Panc1 (cell line): Measurements from ENCODE around the gene SYDE2. TPM values are rescaled to one million over a fixed set of nuclear protein-coding genes. Genes with fewer than 3 reads are reported as not detected.

Source experiments
- ATAC-seq: fragments of 200-7000 bp; cut with Tn5 transposase; 2 replicates; pipeline ENCODE4 v1.9.1; 2020; ENCODE audit warnings: mild to moderate bottlenecking, moderate library complexity
- BruUV-seq: library from RNA; stranded (reverse); fragments of 400-500 nt; replicated peaks from 2 replicates; lab custom pipeline; 2021; lab: Mats Ljungman, UMichigan
- CTCF ChIA-PET: fragments of 300-600 bp; sonication (Branson Sonifier 250); formaldehyde crosslinking; loops from one replicate; lab custom pipeline; 2022; ENCODE audit warnings: antibody characterized with exemption; lab: Charles Lee
- POLR2A ChIA-PET: fragments of 300-600 bp; sonication (Branson Sonifier 250); formaldehyde crosslinking; loops from one replicate; lab custom pipeline; 2022; ENCODE audit warnings: antibody characterized with exemption; lab: Charles Lee
- DNase-seq: peaks from one replicate; pipeline ENCODE4 v3.0.0-alpha.2; 2010; ENCODE audit warnings: low read depth, low spot score
- H3K27ac ChIP-seq: 2 replicates; pipeline ENCODE4 v1.5.1; 2011; ENCODE audit warnings: mild to moderate bottlenecking, low read length, inconsistent platforms
- H3K27me3 ChIP-seq: fragments of 200-500 bp; sonication (Bioruptor generic); 2 replicates; pipeline ENCODE4 v1.6.0; 2014; ENCODE audit warnings: low read length, inconsistent platforms; ENCODE audit not compliant: control insufficient read depth, insufficient read depth
- H3K36me3 ChIP-seq: fragments of 200-500 bp; sonication (Bioruptor generic); 2 replicates; pipeline ENCODE4 v1.5.1; 2014; ENCODE audit warnings: inconsistent platforms, mild to moderate bottlenecking, low read length, moderate library complexity; ENCODE audit not compliant: control insufficient read depth, insufficient read depth
- H3K4me1 ChIP-seq: 2 replicates; pipeline ENCODE4 v1.5.1; 2011; ENCODE audit warnings: inconsistent platforms, mild to moderate bottlenecking, low read length, moderate library complexity; ENCODE audit not compliant: control insufficient read depth, insufficient read depth
- H3K4me3 ChIP-seq, 2 experiments: 2 replicates each; pipeline ENCODE4 v1.5.1; 2011 to 2012; ENCODE audit warnings: low read depth in 2 of 2, low read length in 2 of 2, mild to moderate bottlenecking in 2 of 2, inconsistent platforms in 1 of 2, moderate library complexity in 1 of 2
- H3K9me3 ChIP-seq: fragments of 200-500 bp; sonication (Bioruptor generic); 2 replicates; pipeline ENCODE4 v1.5.1; 2014; ENCODE audit warnings: low read depth, mild to moderate bottlenecking, inconsistent platforms, low read length, moderate library complexity; ENCODE audit not compliant: control insufficient read depth, insufficient read depth
- POLR2AphosphoS5 ChIP-seq: IDR thresholded peaks from 2 replicates; pipeline ENCODE4 v1.6.1; 2012; ENCODE audit warnings: mild to moderate bottlenecking, low read depth, low read length, moderate library complexity
- SIN3A ChIP-seq: IDR thresholded peaks from 2 replicates; pipeline ENCODE4 v1.6.1; 2012; ENCODE audit warnings: low read depth, mild to moderate bottlenecking, low read length, moderate library complexity, borderline replicate concordance; ENCODE audit not compliant: insufficient read depth
- TCF7L2 ChIP-seq: IDR thresholded peaks from 2 replicates; pipeline ENCODE4 v1.6.1; 2011; ENCODE audit warnings: mild to moderate bottlenecking, low read depth, low read length, inconsistent platforms
- in situ Hi-C: cut with HindIII; loops from 2 replicates; pipeline ENCODE4 v1.10.0; 2016; ENCODE audit warnings: low sequenced_read_pairs, low pct_unique_long_range_greater_than_20kb
- intact Hi-C: fragments of 100-400 bp; cut with micrococcal nuclease; formaldehyde crosslinking; loops from one replicate; pipeline ENCODE4 v1.10.0; 2022; ENCODE audit not compliant: unreplicated experiment
- total RNA-seq: library from RNA; stranded (reverse); gene quantifications from one replicate; pipeline ENCODE4 v1.2.1, GENCODE V29; 2021; ENCODE audit not compliant: unreplicated experiment
- TF ChIP-seq, protein P1 (sequence below), 2 experiments: IDR thresholded peaks; 2 replicates each; pipeline ENCODE4 v1.6.1; 2011 to 2012; ENCODE audit warnings: low read depth in 2 of 2, control low read depth in 1 of 2, low read length in 1 of 2, mild to moderate bottlenecking in 1 of 2, moderate library complexity in 1 of 2; ENCODE audit not compliant: insufficient read depth in 1 of 2
- TF ChIP-seq, protein P2 (sequence below): fragments of 450-650 bp; IDR thresholded peaks from 2 replicates; pipeline ENCODE4 v1.5.1; 2017; ENCODE audit warnings: mild to moderate bottlenecking

Gene SYDE2
- total RNA-seq, 1 experiment from 2014 or later: 18.2 TPM

DNA sequence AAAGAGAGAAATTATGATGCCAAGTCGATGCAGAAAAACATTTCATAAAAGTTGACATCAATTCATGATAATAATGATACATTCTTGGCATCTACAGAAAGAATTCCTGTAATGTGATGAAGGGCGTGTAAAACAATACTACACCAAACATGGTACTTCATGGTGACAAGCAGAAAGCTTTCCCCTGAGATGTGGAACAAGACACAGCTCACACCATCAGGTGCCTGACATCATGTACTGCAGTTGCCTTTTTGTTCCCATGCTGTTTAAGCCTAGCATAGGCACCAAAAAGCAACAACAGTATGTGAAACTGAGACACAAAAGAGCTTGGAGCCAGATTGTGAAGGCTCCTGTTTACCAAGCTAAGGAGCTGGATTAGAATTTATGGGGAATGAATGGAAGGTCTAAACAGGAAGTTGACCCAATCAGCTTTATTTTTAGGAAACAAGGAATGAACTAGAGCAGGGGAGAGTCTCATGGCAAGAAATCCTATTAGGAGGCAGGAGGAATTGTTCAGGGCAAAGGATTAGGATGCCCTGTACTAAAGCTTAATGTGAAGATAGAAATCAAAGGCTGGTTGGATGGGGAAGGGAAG is 67.2 kb downstream of the SYDE2 start:
- Histone ChIP-seq H3K27me3 (peaks cover 6% of the 10 kb centered on the region), H3K27ac (no peak overlapping the region), H3K4me1 (peaks cover 5% of the 10 kb centered on the region; the same call in 1 of the 2 replicates), H3K9me3 (no peaks in the 10 kb centered on the region), H3K36me3 (no peaks in the 10 kb centered on the region), H3K4me3 (no peak overlapping the region)
- ATAC-seq: no peak
- ChIA-PET POLR2A (no interaction called here), CTCF (interaction anchor here (0.6 kb wide), 1 partner anchor 15 kb away, joined by 4 read pairs; no protein-coding TSS in a partner anchor)
- intact Hi-C loops (no loop called here), in situ Hi-C loops (no loop called here)
- TF ChIP-seq, protein P1, sequence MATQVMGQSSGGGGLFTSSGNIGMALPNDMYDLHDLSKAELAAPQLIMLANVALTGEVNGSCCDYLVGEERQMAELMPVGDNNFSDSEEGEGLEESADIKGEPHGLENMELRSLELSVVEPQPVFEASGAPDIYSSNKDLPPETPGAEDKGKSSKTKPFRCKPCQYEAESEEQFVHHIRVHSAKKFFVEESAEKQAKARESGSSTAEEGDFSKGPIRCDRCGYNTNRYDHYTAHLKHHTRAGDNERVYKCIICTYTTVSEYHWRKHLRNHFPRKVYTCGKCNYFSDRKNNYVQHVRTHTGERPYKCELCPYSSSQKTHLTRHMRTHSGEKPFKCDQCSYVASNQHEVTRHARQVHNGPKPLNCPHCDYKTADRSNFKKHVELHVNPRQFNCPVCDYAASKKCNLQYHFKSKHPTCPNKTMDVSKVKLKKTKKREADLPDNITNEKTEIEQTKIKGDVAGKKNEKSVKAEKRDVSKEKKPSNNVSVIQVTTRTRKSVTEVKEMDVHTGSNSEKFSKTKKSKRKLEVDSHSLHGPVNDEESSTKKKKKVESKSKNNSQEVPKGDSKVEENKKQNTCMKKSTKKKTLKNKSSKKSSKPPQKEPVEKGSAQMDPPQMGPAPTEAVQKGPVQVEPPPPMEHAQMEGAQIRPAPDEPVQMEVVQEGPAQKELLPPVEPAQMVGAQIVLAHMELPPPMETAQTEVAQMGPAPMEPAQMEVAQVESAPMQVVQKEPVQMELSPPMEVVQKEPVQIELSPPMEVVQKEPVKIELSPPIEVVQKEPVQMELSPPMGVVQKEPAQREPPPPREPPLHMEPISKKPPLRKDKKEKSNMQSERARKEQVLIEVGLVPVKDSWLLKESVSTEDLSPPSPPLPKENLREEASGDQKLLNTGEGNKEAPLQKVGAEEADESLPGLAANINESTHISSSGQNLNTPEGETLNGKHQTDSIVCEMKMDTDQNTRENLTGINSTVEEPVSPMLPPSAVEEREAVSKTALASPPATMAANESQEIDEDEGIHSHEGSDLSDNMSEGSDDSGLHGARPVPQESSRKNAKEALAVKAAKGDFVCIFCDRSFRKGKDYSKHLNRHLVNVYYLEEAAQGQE (IDR thresholded peaks at IDR 0.05; ENCODE audit: insufficient read depth in 1 of 2, low read depth in 2 of 2, low read length in 1 of 2): no peak
- TF ChIP-seq SIN3A (no peak), TCF7L2 (no peak), POLR2AphosphoS5 (no peak)
- TF ChIP-seq, protein P2, sequence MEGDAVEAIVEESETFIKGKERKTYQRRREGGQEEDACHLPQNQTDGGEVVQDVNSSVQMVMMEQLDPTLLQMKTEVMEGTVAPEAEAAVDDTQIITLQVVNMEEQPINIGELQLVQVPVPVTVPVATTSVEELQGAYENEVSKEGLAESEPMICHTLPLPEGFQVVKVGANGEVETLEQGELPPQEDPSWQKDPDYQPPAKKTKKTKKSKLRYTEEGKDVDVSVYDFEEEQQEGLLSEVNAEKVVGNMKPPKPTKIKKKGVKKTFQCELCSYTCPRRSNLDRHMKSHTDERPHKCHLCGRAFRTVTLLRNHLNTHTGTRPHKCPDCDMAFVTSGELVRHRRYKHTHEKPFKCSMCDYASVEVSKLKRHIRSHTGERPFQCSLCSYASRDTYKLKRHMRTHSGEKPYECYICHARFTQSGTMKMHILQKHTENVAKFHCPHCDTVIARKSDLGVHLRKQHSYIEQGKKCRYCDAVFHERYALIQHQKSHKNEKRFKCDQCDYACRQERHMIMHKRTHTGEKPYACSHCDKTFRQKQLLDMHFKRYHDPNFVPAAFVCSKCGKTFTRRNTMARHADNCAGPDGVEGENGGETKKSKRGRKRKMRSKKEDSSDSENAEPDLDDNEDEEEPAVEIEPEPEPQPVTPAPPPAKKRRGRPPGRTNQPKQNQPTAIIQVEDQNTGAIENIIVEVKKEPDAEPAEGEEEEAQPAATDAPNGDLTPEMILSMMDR: no peak
- no peak for DNase-seq
- no TSS peak for BruUV-seq

DNA sequence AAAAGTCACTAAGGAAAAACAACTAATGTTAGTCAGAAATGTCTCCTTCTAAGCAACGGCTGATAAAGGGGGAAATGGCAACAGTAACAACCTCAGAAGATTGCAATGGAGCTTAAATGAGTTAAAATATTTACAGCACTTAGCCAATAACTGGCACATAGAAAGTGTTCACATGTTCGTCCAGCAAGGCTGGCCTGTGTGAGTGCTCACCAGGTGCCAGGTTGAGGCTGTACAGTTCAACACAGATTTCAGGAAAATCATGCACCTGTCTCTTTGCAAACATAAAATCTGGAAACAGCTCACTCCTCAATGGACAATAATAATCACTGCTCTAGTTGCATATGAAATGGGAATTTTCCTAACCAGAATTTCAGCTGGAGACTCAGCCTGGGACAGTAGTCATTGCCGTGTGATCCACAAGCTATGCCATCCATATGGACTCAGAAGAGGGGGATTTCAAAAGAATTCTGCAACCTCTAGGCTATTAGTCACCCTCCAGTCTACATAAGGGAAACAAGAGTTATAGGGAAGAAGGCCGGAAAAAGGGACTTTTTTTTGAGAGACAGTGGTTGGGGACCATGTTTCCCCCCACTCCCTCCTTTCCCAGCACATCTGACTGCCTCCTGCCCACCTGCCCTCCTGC is 68.6 kb downstream of the SYDE2 start:
- no TSS peak for BruUV-seq
- Histone ChIP-seq H3K27me3 (peaks cover 6% of the 10 kb centered on the region), H3K27ac (no peak overlapping the region), H3K4me1 (no peaks in the 10 kb centered on the region), H3K9me3 (no peaks in the 10 kb centered on the region), H3K4me3 (no peak overlapping the region), H3K36me3 (no peaks in the 10 kb centered on the region)
- in situ Hi-C loops (no loop called here), intact Hi-C loops (no loop called here)
- ChIA-PET CTCF (no interaction called here), POLR2A (interaction anchor here (0.7 kb wide), 1 partner anchor 123 kb away, joined by 4 read pairs; no protein-coding TSS in a partner anchor)
- TF ChIP-seq, protein P2: no peak
- TF ChIP-seq POLR2AphosphoS5: no peak
- TF ChIP-seq, protein P1 (IDR thresholded peaks at IDR 0.05; ENCODE audit: insufficient read depth in 1 of 2, low read depth in 2 of 2, low read length in 1 of 2): no peak
- TF ChIP-seq SIN3A: no peak
- no peak for TF ChIP-seq TCF7L2
- no peak for DNase-seq
- ATAC-seq: no peak
